ENCODE results near the gene RABGAP1L. TPM values are rescaled to one million over a fixed set of nuclear protein-coding genes. Genes with fewer than 3 reads are reported as not detected.

RABGAP1L gene
- total RNA-seq, 4 donors from 2014 or later: 70.5 to 100 (median 92.6) TPM

DNA sequence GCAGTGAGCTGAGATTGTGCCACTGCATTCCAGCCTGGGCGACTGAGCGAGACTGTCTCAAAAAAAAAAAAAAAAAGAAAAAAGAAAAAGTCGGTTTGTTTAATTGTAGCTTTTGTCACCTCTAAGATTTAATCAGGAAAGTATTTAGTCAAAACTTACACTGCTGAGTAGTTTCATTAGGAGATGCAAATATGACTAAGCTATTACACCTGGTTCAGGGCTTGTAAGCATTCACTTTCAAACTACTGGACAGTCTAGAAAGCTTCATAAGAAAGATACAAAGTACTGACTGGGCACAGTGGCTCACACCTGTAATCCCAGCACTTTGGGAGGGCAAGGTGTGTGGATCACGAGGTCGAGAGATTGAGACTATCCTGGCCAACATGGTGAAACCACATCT lies 764.5 kb downstream of the RABGAP1L start:
- H3K27ac ChIP-seq: no peak overlapping the region
- H3K36me3 ChIP-seq: no peaks in the 10 kb centered on the region
- H3K27me3 ChIP-seq: no peaks in the 10 kb centered on the region
- no peaks in the 10 kb centered on the region for H3K9me3 ChIP-seq
- no peaks in the 10 kb centered on the region for H3K4me1 ChIP-seq
- H3K4me3 ChIP-seq (replicated peaks in 1 of 3): no peak overlapping the region
- no peak for DNase-seq
- WGBS, 2 donors: 82 to 93% methylated on average over 5 of the region's 5 CpGs
- no peak for TF ChIP-seq POLR2A (IDR thresholded peaks at IDR 0.05)
- TF ChIP-seq, protein P1, sequence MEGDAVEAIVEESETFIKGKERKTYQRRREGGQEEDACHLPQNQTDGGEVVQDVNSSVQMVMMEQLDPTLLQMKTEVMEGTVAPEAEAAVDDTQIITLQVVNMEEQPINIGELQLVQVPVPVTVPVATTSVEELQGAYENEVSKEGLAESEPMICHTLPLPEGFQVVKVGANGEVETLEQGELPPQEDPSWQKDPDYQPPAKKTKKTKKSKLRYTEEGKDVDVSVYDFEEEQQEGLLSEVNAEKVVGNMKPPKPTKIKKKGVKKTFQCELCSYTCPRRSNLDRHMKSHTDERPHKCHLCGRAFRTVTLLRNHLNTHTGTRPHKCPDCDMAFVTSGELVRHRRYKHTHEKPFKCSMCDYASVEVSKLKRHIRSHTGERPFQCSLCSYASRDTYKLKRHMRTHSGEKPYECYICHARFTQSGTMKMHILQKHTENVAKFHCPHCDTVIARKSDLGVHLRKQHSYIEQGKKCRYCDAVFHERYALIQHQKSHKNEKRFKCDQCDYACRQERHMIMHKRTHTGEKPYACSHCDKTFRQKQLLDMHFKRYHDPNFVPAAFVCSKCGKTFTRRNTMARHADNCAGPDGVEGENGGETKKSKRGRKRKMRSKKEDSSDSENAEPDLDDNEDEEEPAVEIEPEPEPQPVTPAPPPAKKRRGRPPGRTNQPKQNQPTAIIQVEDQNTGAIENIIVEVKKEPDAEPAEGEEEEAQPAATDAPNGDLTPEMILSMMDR (IDR thresholded peaks at IDR 0.05): no peak
- intact Hi-C loops (cut with DNase I): no loop called here

DNA sequence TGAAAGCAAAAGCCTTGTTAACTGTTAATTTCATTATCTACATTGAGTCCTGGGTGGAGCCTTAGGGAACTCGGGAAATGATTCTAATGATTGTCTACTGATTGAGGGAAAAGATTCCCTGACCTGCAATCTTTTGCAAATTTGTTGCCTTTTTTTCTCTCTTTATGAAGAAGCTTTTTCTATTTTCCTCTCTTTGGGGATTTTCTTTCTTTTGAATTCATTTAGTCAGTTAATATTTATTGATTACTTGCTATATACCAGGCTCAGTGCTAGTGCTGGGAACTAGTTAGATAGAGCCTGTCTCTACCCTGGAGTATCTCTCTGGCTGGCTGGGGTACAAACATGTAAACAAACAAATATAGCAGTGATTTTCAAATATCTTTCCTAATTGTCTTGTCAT lies 769.2 kb downstream of the RABGAP1L start:
- Histone ChIP-seq H3K27ac (no peak overlapping the region), H3K36me3 (no peaks in the 10 kb centered on the region), H3K4me1 (no peaks in the 10 kb centered on the region), H3K9me3 (no peaks in the 10 kb centered on the region), H3K27me3 (no peaks in the 10 kb centered on the region), H3K4me3 (replicated peaks in 1 of 3) (no peak overlapping the region)
- WGBS, 2 donors: 83 to 92% methylated on average over 1 of the region's 1 CpG
- intact Hi-C loops (cut with DNase I): no loop called here
- DNase-seq: no peak
- no peak for TF ChIP-seq POLR2A (IDR thresholded peaks at IDR 0.05)
- TF ChIP-seq, protein P1 (IDR thresholded peaks at IDR 0.05): no peak

DNA sequence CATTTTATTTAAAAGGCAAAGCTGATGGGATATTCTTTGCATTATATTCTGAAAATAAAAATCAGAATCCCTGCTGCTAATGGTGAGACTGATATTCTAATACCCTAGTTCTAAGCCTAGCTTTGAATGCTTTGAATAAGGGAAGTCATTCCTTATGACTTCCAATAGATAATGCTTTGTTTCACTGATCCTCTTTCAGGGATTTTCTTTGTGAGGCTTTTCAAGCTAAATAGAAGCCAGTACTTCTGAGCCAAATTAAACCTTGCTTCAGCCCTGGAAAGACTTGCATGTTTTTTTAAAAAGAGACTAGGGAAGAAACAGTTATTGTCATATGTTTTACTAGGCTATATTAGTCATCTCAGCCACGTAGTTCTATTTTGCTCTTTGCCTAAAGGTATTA lies 771.9 kb downstream of the RABGAP1L start:
- intact Hi-C loops (cut with DNase I): no loop called here
- WGBS, 2 donors: 62 to 77% methylated on average over 1 of the region's 1 CpG
- Histone ChIP-seq H3K9me3 (no peaks in the 10 kb centered on the region), H3K4me3 (replicated peaks in 1 of 3) (no peak overlapping the region), H3K27ac (no peak overlapping the region), H3K36me3 (no peaks in the 10 kb centered on the region), H3K4me1 (no peaks in the 10 kb centered on the region), H3K27me3 (no peaks in the 10 kb centered on the region)
- DNase-seq: no peak
- no peak for TF ChIP-seq POLR2A (IDR thresholded peaks at IDR 0.05)
- TF ChIP-seq, protein P1 (IDR thresholded peaks at IDR 0.05): no peak

DNA sequence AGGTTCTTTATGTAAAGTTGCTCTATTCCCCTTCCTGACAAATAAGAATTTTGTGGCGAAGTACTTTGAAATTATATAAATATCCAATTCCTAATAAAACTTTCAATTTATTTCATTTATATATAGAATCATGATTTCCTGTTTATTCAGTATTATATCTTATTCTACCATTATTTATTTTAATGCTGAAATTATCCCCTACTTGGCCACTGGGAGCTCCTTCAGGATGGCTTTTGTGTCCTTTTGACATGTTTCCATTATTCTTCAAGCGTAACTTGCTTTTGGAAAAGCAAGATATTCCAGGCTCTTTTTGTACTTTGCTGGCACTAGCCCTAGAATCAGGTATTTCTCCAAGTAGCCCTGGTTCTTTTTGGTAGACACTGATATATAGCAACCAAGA lies 773.3 kb downstream of the RABGAP1L start:
- Histone ChIP-seq H3K27me3 (no peaks in the 10 kb centered on the region), H3K27ac (no peak overlapping the region), H3K4me1 (no peaks in the 10 kb centered on the region), H3K9me3 (no peaks in the 10 kb centered on the region), H3K4me3 (replicated peaks in 1 of 3) (no peak overlapping the region), H3K36me3 (no peaks in the 10 kb centered on the region)
- intact Hi-C loops (cut with DNase I): no loop called here
- WGBS, 2 donors: 62 to 96% methylated on average over 2 of the region's 2 CpGs
- no peak for DNase-seq
- TF ChIP-seq, protein P1 (IDR thresholded peaks at IDR 0.05): peak in 1 of 6 experiments; percentile 6
- TF ChIP-seq POLR2A (IDR thresholded peaks at IDR 0.05): no peak

DNA sequence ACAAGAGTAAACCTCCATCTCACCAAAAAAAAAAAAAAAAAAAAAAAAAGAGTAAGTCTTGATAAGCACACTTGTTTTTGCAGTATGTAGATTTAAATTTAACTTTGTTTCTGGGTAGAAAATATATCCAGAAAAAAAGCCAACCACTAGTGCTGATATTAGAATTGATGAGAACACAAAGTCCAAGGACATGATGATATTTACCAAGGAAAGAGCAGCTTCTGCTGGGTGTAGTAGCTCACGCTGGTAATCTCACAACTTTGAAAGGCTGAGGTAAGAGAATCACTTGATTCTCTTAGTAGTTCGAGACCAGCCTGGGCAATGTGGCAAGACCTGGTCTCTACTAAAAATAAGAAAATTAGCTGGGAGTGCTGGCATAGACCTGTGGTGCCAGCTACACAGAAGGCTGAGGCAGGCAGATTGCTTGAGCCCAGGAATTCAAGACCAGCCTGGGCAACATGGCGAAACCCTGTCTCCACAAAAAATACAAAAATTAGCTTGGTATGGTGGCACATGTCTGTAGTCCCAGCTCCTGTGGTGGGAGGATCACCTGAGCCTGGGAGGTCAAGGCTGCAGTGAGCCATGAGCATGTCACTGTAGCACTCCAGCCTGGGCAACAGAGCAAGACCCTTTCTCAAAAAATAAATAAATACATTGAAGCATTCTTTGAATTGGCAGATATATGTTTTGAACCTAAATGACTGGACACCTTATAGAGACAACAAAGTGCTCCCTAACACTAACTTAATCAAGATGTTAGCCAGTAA lies 776.8 kb downstream of the RABGAP1L start:
- Histone ChIP-seq H3K27me3 (no peaks in the 10 kb centered on the region), H3K27ac (no peak overlapping the region), H3K4me1 (no peaks in the 10 kb centered on the region), H3K36me3 (no peaks in the 10 kb centered on the region), H3K9me3 (no peaks in the 10 kb centered on the region), H3K4me3 (replicated peaks in 1 of 3) (no peak overlapping the region)
- intact Hi-C loops (cut with DNase I): no loop called here
- TF ChIP-seq, protein P1 (IDR thresholded peaks at IDR 0.05): no peak
- no peak for TF ChIP-seq POLR2A (IDR thresholded peaks at IDR 0.05)
- no peak for DNase-seq
- WGBS, 2 donors: 94 to 98% methylated on average over 3 of the region's 3 CpGs

All from thyroid gland (tissue), 4 donors.